Hepatocyte (in vitro differentiated cells): ENCODE results near the gene CSRP1.

Experiments
- CTCF ChIP-seq: fragments of 200-600 bp; sonication (generic); IDR thresholded peaks from 2 replicates; pipeline ENCODE4 v1.5.1; 2016; ENCODE audit warnings: antibody characterized with exemption, mild to moderate bottlenecking; ENCODE audit not compliant: poor library complexity
- EZH2 ChIP-seq: fragments of 200-600 bp; sonication (generic); IDR thresholded peaks from 2 replicates; pipeline ENCODE4 v1.6.1; 2016; ENCODE audit warnings: antibody characterized with exemption, mild to moderate bottlenecking, borderline replicate concordance

GRCh38 chr1:201535046-201535918, 28.4 kb upstream of the CSRP1 start:
- TF ChIP-seq CTCF (no peak), EZH2 (no peak)
